Stimulated activated naive CD8-positive, alpha-beta T cell treated with anti-CD3 and anti-CD28 coated beads, Interleukin-15, Interleukin-2, amounts not matched to agents 100 U/mL and 50 U/mL, for 24 hours (primary cell): Measurements from ENCODE around the gene PSKH1.
A peak's percentile ranks its signal among the peaks of the same experiment; 100 is the strongest.
"Not testable (repeated sequence)": the region's sequence is repeated elsewhere in the genome, so short reads cannot be mapped to it uniquely, and the experiment has no call there.

Experiments
- ATAC-seq: fragments of 150-1000 bp; cut with Tn5 transposase; one replicate; pipeline ENCODE4 v1.10.0; 2021
- DNase-seq: peaks from one replicate; pipeline ENCODE4 v3.0.0; 2021

The PSKH1 gene

DNA sequence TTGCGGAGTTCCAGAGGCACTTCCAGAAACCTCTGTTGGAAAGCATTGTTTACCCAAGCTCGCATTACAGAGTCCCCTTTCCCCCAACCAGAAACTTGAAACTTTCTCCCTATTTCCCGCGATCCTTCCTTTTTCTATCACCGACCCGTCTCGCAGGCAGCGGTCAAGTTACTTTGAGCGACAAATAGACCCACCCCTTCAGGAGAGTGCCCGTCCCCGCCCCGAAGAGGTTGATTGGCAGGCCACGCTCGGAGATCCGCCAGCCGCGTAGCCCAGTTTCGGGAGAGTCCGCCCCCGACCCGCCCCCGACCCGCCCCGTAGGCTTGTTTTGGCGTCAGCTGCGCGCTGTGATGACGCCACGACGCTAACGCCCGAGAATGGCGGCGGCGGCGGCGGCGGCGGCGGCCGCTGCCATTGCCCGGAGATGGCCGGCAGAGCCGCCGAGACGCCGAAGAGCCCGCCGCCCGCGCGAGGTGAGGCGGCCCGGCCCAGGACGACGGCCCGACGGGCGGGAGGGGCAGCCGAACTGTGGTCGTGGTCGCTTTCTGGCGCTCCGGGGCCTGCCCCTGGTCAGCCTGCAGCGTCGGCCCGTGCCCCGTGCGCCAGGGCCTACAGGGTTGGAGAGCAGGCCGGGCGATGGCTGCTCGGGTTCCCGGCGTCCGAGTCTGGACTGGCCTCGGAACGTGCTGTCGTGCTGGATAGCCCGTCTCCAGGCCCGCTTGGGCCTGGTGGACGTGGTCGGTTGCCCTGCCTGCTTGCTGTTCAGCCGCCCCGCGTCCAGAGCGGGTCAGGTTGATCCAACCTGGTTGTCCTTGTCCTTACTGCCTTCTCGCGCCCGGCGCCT is at the start of gene PSKH1:
TSS of gene PSKH1 (plus strand) at position 356 of the 844 bp plus-strand sequence. CDS start 15,496 bp downstream, outside the sequence.
- peak; percentile 96 for DNase-seq
- ATAC-seq, result peak; percentile 98

DNA sequence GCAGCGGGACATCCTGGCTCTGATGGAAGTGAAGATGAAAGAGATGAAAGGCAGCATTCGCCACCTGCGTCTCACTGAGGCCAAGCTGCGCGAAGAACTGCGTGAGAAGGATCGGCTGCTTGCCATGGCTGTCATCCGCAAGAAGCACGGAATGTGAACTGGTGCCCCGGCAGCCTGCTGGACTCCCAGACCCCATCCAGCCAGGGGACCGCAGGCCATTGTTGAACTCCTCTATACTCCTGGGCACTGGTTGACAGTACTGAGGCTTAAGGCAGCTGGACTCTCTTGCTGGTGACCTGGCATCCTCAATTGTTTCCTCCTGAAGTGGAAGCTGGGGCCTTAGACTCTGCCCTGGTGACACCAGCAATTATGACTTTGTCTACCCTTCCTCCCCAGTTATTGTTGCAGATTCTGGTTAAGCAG is 49.7 kb upstream of the PSKH1 start:
- ATAC-seq, result no peak

DNA sequence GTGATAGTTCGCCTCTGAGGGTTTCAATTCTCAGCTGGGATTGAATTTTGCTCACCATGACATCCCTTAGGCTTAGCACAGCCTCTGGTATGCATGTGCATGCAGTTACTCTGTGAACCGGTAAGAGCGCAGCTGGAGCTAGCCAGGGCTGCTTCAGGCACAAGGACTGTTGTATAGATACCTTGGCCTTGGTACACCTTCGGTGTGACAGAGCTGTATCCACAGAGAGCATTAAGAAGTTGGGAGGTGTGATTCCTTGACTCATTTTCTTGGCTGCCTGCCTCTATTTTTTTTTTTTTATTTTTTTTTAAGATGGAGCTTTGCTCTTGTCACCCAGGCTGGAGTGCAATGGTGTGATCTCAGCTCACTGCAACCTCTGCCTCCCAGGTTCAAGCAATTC is 48.6 kb upstream of the PSKH1 start:
- DNase-seq (no peak), ATAC-seq (no peak)

More for the DNA sequence above, 49.7 kb upstream of the PSKH1 start:
- DNase-seq, result no peak

DNA sequence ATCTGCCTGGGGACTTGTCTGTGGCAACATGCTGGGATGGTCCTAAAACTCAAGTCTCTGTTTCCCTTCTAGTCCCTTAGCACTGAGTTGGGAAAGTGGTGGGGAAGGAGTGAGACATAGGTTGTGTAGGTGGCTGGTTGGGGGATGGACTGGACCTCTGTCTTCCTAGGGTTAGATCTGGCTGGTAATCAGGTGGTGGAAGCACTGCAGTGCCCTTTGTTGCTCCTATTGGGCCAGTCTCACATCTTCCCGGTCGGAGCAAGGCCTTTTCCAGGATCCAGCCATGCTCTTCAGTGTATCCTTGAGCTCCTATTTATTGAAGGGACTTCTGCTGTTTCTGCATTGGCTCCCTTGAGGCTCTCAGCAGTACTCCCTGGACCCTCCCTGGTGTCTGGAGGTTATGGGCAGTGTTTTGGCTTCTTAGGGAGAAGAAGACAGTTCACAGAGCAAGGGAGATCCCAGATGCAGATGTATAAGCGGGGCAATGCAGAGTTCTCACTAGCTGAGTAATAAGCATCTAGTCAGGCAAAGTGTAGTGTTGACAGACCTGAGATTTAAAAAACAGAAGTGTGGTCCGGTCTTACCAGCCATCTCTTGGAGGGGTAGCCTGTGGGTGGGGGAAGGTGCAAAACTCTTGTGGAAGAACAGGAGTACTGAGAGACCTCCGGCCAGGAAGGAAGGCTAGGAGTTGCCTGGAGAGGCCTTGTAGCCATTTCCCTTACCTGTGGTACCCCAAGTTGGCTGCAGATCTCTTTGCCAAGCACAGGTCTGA is 47.6 kb upstream of the PSKH1 start:
- no peak for DNase-seq

DNA sequence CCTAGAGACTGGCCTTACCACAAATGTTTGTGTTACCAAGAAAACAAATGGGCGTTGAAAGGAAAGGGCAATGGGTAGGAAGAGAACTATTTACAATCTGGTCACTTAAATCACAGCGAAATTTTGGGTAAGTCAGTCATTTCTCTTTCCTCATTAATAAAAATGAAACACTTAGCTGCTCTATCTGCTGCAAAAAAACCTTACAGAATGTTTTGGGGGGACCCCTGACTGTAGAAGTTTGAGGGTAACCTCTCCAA is 47.1 kb upstream of the PSKH1 start:
- no peak for DNase-seq

More for the DNA sequence above, 47.6 kb upstream of the PSKH1 start:
- ATAC-seq, result no peak

DNA sequence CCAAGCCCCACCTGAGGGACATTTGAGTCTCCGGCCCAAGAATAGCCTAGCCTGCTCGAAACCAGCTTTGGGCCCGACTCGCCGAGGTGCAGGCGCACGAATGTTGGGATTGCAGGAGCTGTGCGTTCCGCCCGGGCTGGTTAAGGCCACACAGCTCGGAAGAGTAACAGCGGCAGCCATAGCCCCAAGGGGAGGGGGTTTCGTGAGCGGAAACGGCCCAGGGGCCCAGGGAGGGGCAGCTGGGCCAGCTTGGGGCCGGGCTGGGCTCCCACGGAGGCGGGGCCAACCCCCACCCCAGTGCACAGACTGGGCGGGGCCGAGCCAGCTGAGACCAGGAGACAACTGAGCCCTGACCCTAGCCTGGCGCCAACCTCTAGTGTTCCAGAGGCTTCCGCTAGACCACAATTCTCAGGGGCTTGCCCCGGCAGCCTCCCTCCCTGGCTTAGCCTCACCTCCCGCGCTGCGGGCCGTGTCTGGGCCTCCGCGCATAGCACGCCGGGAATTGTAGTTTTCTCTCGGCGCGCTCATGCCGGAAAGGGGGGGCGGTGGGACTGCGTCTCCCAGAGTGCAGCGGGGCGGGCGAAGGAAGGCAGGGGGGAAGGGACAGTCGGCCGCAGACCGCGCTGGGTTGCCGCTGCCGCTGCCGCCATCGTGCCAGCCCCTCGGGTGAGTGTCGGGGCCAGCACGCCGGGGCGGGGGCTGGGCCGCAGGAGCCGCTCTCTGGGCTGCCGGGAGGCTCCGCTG is 46.6 kb upstream of the PSKH1 start, which contains the start of gene NUTF2:
TSS of gene NUTF2 (plus strand) at position 614 of the 744 bp plus-strand sequence. CDS start 18,198 bp downstream, outside the sequence.
- ATAC-seq (peak; percentile 77), DNase-seq (peak; percentile 97)

More for the DNA sequence above, 47.1 kb upstream of the PSKH1 start:
- no peak for ATAC-seq

DNA sequence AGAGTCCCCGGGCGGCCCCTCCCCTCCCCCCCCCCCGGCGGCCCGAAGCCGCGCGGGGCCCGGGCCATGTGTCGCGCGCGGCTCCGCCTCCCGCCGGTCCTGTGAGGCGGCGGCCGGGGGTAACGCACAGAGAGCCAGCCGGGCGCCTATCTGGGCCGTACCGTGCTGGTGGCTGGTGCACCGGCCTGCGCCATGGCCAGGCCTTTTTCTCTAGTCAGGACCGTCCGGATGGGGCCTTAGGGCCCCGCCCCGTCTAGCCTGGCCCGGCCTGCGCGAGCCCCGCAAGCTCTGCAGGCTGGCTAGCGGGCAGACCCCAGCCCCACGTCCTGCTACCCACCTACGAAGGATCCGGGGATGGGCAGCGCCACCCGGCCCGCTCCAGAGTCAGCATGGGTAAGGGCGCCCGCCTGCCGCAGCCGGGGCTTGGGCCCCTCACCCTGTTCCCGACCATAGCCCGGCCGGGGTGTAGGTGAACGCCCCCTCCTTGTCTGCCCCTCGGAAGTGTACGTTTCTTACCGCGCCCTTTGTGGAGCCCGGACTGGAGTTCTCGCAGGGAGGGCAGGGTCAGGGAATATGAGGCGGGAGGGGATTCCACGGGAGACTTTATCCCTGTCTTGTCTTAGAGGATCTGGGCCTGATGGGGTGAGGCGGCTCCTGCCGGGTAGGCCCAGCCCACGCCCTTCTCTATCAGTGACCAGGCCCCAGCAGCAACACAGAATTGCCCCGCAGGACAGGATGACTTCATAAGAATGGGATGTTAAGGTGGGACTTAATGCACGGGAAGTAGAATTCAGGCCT is 45.8 kb upstream of the PSKH1 start, which contains the start of gene CENPT:
TSS of gene CENPT (minus strand) at position 630 of the 798 bp plus-strand sequence. CDS start 13,834 bp downstream, outside the sequence.
- ATAC-seq, result peak; percentile 40
- DNase-seq, result peak; percentile 27

DNA sequence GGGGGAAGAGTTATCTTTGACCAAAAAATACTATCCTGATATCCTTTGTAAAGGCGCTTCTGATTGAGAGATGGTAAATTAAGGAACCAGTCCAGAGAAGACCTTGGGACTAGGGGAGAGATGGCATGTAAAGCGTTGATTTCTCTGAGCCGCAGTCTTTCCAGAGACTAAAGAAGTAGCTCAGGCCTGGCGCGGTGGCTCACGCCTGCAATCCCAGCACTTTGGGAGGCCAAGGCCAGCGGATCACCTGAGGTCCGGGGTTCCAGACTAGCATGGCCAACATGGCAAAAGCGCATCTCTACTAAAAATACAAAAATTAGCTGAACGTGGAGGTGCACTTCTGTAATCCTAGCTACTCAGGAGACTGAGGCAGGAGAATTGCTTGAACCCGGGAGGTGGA is 44.9 kb upstream of the PSKH1 start:
- DNase-seq (no peak), ATAC-seq (no peak)

DNA sequence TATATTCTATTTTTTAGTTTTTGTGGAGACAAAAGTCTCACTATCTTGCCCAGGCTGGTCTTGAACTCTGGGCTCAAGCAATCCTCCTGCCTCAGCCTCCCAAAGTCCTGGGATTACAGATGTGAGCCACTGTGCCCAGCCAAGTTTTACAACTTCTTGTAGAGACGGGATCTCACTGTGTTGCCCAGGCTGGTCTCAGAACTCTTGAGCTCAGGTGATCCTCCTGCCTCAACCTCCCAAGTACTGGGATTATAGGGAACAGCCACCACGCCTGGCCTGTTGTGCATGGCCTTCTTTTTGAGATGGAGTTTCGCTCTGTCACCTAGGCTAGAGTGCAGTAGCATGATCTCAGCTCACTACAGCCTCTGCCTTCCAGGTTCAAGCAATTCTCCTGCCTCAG is 39.4 kb upstream of the PSKH1 start:
- no peak for DNase-seq
- no peak for ATAC-seq

DNA sequence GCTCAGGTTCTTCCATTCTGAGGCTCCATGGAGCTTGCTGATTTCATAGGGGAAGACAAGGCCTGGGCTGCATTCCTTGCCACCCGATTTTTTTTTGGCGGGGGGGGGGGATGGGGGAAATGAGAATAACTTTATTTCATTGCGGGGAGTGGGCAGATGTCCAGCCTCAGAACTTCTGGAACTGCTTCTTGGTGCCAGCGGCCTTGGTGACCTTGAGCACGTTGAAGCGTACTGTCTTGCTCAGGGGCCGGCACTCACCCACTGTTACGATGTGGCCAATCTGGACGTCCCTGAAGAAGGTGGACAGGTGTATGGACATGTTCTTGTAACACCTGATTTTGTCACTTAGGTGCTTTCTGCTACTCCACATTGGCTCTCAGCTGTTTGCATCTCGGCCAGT is 37.3 kb upstream of the PSKH1 start:
- ATAC-seq (no peak), DNase-seq (no peak)

DNA sequence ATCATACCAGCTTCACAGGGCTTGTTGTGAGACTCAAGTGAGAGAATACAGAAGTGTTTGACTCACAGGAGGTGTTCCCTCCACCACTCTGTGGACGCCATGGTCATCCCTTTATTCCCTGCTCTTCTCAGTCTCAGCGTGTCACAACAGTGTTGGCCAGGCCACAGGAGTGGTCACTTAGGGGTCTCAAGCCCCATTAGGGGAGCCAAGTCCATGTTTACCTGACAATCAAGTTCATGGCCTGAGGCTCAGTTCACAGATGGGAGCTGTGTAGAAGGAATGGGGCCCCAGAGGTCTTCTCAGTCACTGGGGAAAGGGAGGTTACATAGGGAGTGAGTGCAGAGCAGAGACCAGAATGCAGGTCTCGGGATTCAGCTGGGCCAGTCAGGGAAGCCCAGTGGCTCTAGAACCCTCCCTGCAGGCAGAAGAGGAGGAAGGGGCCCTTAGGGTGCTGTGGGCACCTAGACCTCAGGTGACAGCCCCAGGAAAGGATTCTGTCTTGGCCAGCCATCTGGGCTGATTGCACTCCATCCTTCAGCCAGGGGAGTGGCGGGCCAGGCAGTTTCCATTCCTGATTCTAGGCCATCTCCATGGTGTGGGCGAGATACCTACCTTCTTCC is 36.0 kb upstream of the PSKH1 start:
- no peak for DNase-seq
- ATAC-seq, result no peak

DNA sequence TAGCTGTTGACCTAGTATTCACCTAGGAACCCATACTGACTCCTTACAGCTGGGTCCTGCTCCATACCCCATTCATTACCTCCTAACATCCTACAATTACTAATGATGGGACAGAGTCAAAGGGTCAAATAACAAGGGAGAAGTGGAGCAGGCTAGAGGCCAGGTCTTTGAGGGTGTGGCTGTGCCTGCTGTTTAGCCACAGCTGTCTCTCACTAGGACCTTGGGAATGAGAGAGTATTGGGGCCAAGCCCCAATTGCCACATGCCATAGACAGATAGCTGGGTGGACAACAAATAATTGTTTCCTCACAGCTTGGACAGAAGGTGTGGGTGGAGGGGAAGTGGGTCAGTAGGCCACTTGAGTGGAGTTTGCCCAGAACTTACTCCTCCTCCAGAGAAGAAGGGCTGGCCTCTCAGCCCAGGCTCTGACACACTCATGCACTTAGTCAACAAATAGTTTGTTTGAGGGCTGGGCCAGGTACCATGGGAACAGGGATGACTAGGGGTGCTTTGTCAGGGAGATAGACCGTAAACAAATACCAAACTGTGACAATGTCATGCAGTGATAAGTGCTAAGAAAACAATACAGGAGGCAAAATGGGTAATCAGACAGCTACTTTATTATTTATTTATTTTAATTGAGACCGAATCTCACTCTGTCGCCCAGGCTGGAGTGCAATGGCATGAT is 35.4 kb upstream of the PSKH1 start:
- ATAC-seq, result peak; percentile 89
- DNase-seq, result peak; percentile 24

DNA sequence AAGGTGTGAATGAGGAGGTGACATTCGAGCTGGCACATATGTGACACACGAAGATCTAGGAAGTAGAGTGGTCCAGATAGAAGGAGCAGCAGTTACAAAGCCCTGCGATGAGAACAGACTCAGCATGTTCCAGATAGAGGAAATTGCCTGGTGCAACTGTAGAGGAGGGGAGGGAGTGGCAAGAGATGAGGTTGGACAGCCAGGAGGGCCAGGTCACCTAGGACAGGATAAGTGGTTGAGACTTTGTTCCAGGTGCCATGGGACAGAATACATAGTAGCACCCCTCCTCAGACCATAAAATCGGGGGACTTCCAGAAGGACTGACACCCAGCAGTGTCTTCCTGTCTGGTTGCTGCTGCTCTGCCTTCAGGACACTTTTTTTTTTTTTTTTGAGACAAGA is 34.6 kb upstream of the PSKH1 start:
- ATAC-seq (no peak), DNase-seq (no peak)

DNA sequence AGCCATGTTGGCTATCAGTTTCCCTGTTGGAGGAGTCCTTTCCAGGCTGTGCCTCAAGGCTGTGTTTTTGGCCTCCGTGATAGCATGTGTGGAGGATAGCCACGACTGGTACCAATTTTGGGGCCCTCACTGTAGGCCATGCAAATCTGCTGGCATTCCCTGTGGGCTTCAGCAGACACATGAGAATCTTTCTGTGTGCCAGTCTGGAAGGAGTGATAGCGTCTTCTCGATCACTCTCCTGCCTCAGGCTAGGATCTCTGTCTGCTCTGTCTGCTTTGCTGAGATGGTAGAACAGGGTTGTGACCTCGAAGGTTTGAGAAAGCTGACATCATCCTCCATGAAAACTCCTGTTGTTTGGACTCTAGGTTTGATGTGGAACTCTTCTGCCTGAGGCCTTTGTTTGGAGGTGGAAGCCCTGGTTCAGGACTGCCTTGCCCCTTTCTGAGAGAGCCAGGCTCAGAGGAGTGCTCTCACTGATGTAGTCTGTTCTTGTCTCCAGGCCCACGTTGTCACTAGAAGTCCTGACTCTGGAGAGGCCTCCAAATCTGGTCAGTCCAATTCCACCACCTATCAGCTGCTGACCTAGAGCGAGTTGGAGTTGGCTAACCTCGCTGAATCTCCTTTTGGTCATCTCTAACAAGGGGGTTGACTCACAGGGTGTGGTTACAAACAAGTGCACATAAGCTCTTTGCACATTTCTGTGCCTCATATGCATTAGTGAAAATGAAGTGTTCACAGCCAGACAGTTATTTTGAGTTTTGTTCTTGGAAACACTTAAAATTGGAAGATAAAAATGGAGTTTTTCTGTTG is 32.3 kb upstream of the PSKH1 start:
- DNase-seq (no peak), ATAC-seq (no peak)

DNA sequence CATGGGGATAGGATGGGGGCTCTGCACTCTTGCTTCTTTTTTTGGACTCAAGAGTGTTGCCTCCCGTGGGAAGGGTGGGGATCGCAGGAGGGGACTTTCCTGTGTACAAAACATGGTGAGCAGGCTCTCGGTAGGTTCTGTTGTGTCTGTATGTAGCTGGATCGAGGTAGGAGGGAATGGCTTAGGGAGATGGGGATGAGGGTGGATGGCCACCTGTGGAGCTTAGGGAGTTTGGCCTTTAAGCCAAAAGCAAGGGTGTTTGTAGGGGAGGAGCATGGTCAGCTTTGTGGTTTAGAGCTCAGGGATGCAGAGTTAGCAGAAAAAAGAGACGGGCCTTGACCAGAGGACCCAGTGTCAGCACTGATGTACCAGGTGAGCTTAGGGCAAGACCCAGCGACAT is 31.2 kb upstream of the PSKH1 start:
- DNase-seq, result no peak
- ATAC-seq, result no peak

DNA sequence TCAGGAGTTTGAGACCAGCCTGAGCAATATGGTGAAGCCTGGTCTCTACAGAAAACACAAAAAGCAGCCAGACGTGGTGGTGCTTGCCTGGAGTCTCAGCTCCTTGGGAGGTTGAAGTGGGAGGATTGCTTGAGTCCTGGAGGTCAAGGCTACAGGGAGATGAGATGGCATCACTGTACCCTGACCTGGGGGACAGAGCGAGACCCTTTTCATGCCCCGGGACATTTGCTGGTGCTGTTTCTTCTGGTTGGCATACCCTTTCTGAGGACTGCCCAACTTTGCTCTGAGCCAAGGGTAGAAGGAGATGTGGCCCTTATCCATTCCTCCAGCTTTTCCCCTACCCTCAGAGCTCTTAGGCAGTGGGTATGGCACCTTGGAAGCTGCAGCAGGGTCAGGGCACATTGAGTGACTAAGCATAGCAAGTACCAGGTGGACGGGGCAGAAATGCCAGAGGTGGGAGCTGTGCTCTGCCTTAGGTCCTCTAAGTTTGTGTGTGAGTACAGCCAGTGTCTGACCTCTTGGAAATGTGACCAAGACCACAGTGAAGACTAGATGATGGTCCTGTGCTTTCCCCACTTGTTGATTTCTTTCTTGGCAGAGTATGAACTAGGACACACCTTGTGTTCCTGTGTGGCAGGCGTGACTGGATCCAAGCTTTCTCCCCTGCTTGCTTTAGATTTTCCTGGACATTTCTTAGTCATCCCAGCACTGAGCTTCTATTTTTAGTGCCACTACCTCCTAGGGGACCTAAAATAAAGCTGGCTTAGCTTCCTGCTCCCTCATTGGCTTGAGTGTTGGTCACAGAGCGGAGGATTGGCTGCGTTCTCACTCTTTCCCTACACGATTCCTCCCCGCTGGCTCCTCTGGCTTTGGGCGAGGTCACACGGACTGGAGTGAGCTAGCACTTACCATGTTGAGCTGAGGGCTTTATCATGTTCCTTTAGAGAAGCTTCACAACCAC is 30.2 kb upstream of the PSKH1 start:
- no peak for DNase-seq
- ATAC-seq, result no peak

DNA sequence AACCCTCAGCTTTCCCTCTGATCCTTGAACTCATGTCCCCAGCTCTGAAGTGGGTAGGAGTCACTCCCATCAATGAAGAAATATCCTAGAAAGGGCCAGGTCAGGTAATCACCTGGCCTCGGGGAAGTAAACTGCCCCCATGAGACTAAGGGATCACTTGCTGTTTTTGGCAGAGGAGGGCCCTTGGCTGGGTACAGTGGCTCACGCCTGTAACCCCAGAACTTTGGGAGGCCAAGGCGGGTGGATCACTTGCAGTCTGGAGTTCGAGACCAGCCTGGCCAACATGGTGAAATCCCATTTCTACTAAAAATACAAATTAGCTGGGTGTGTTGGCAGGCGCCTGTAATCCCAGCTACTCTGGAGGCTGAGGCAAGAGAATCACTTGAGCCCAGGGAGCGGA is 29.0 kb upstream of the PSKH1 start:
- not testable (repeated sequence) for DNase-seq, ATAC-seq

DNA sequence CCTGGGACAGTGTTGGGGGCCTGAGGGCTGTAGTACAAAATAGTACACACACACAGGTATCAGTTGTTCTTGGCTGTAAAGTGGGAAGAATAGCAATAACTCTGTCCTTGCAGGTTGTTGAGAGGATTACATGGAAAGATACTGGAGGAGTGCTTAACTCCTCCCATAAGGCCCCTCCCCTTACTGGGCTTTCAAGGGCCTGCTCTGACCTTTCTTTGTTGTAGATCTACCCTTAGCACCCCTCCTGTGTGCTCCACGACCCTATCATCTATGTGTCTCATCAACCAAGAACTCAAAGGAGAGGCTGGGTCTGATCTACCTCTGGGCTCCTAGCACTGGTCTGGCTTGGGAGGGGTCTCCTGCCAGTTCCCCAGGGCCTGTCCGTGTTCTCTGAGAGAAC is 28.5 kb upstream of the PSKH1 start:
- ATAC-seq, result peak; percentile 34
- no peak for DNase-seq
